Karpas-422 (cell line): ENCODE measurements around the gene SEMA3F. TPM values are rescaled to one million over a fixed set of nuclear protein-coding genes. Genes with fewer than 3 reads are reported as not detected.
A peak's percentile ranks its signal among the peaks of the same experiment; 100 is the strongest.

Experiments
- DNase-seq: peaks from one replicate; pipeline ENCODE4 v3.0.0-alpha.2; 2015
- H2AFZ ChIP-seq: fragments of 200-600 bp; sonication (generic); 2 replicates; pipeline ENCODE4 v1.6.1; 2014; ENCODE audit warnings: antibody characterized with exemption, low read length, mixed read lengths
- H3K27ac ChIP-seq: fragments of 200-600 bp; sonication (generic); 2 replicates; pipeline ENCODE4 v1.5.1; 2014; ENCODE audit warnings: mild to moderate bottlenecking, low read length, moderate library complexity
- H3K27me3 ChIP-seq: fragments of 200-600 bp; sonication (generic); 2 replicates; pipeline ENCODE4 v1.6.1; 2014; ENCODE audit warnings: low read length, mixed read lengths
- H3K36me3 ChIP-seq: fragments of 200-600 bp; sonication (generic); 2 replicates; pipeline ENCODE4 v1.6.1; 2014; ENCODE audit warnings: low read length, mixed read lengths; ENCODE audit not compliant: insufficient read depth
- H3K4me1 ChIP-seq: fragments of 200-600 bp; sonication (generic); 2 replicates; pipeline ENCODE4 v1.6.1; 2014; ENCODE audit warnings: mild to moderate bottlenecking, low read length, mixed read lengths
- H3K4me2 ChIP-seq: fragments of 200-600 bp; sonication (generic); 2 replicates; pipeline ENCODE4 v1.6.1; 2014; ENCODE audit warnings: low read length, low read depth, mild to moderate bottlenecking; ENCODE audit not compliant: poor library complexity, severe bottlenecking
- H3K4me3 ChIP-seq: fragments of 200-600 bp; sonication (generic); 2 replicates; pipeline ENCODE4 v1.5.1; 2014; ENCODE audit warnings: mild to moderate bottlenecking, antibody characterized with exemption, low read length, mixed read lengths
- H3K79me2 ChIP-seq: fragments of 200-600 bp; sonication (generic); 2 replicates; pipeline ENCODE4 v1.6.1; 2014; ENCODE audit warnings: mild to moderate bottlenecking, low read length, mixed read lengths
- H3K9ac ChIP-seq: fragments of 200-600 bp; sonication (generic); 2 replicates; pipeline ENCODE4 v1.6.0; 2014; ENCODE audit warnings: low read length
- H3K9me2 ChIP-seq: fragments of 200-600 bp; sonication (generic), shearing (Covaris generic); replicated peaks from 2 replicates; pipeline ENCODE4 v1.6.0; 2014; ENCODE audit warnings: mild to moderate bottlenecking, low read length, moderate library complexity; ENCODE audit not compliant: insufficient read depth
- H3K9me3 ChIP-seq: fragments of 300-700, 200-600 bp; sonication (generic); 2 replicates; pipeline ENCODE4 v1.6.1; 2014; ENCODE audit warnings: low read length, mixed read lengths
- H4K20me1 ChIP-seq: fragments of 200-600 bp; sonication (generic); 2 replicates; pipeline ENCODE4 v1.6.1; 2014; ENCODE audit warnings: mild to moderate bottlenecking, antibody characterized with exemption, low read length, low read depth; ENCODE audit not compliant: insufficient read depth
- total RNA-seq: library from RNA; depleted of rRNA; stranded (reverse); fragments of >200 nt; shearing (Covaris generic); gene quantifications from 2 replicates; pipeline ENCODE4 v1.2.3, GENCODE V29; 2014; ENCODE audit warnings: low replicate concordance

Gene SEMA3F
- total RNA-seq, 1 experiment from 2014 or later: not detected

DNA sequence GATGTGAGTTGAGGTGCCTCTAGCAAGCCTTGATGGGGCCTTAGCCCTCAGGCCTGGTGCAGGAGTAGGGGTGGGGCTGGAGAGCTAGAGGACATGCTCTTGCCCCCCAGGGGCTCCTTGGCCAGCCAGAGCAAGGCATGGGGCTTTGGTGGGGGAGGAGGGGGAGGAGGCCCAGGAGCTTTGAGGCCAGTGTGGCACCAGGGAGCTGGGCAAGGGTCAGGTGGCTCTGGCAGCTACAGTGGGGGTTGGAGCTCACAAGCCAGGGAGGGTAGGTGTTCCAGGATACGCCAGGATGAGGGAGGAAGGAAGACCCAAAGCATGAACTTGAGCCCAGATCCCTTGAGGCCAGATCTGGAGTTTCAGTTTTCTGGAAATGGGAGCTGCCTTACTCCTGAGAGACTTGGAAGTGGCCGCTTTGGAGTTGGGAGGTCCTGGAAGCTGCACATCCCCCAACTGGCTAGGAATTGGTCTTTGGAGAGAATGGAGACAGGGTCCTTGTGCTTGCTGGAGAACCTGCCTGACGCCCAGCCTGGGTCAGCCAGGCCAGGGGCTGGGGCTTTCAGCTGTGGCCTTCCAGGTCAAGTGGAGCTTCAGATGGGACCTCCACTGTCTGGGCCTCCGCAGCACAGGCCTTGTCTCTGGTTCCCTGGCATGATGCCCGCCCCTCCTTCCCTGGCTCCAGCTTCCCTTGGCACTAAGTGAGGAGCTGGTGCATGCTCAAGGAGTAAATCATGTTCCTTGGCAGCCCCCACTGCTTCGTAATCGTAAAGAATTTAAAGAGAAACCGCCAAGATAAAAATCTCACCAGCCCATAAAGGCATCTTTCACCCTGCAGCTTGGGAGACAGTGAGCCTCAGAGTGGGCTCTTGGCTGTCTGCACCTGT lies 8.7 kb downstream of the SEMA3F start:
- Histone ChIP-seq H3K4me1 (no peaks in the 10 kb centered on the region), H2AFZ (no peak overlapping the region), H3K27me3 (no peaks in the 10 kb centered on the region), H3K9ac (no peak overlapping the region), H3K9me2 (no peaks in the 10 kb centered on the region), H3K27ac (no peak overlapping the region), H3K79me2 (no peaks in the 10 kb centered on the region), H3K36me3 (no peaks in the 10 kb centered on the region), H3K4me2 (no peak overlapping the region), H4K20me1 (no peaks in the 10 kb centered on the region), H3K9me3 (no peaks in the 10 kb centered on the region), H3K4me3 (no peak overlapping the region)
- DNase-seq: no peak

- no peaks in the 10 kb centered on the region for H3K9me3 ChIP-seq
- H3K27me3 ChIP-seq: no peaks in the 10 kb centered on the region
- no peaks in the 10 kb centered on the region for H3K4me1 ChIP-seq
- no peak overlapping the region for H3K4me2 ChIP-seq
- no peak overlapping the region for H3K9ac ChIP-seq
- no peak for DNase-seq
- H3K36me3 ChIP-seq: no peaks in the 10 kb centered on the region
- no peaks in the 10 kb centered on the region for H3K79me2 ChIP-seq
- no peak overlapping the region for H3K4me3 ChIP-seq
- no peak overlapping the region for H2AFZ ChIP-seq
- no peaks in the 10 kb centered on the region for H4K20me1 ChIP-seq
- H3K27ac ChIP-seq: no peak overlapping the region
- H3K9me2 ChIP-seq: no peaks in the 10 kb centered on the region
These were observed 9.4 kb downstream of the SEMA3F start for GRCh38 chr3:50164481-50164880.

GRCh38 chr3:50164984-50165909 lies 10.1 kb downstream of the SEMA3F start:
- Histone ChIP-seq H3K4me1 (no peaks in the 10 kb centered on the region), H3K79me2 (no peaks in the 10 kb centered on the region), H3K4me2 (no peak overlapping the region), H3K9ac (no peak overlapping the region), H3K27me3 (no peaks in the 10 kb centered on the region), H2AFZ (no peak overlapping the region), H3K9me2 (no peaks in the 10 kb centered on the region), H3K36me3 (no peaks in the 10 kb centered on the region), H4K20me1 (no peaks in the 10 kb centered on the region), H3K27ac (no peak overlapping the region), H3K4me3 (no peak overlapping the region), H3K9me3 (no peaks in the 10 kb centered on the region)
- DNase-seq: no peak

GRCh38 chr3:50165910-50166538 lies 10.9 kb downstream of the SEMA3F start:
- Histone ChIP-seq H3K9ac (no peak overlapping the region), H3K79me2 (no peaks in the 10 kb centered on the region), H3K4me2 (no peak overlapping the region), H3K4me1 (no peaks in the 10 kb centered on the region), H3K27me3 (no peaks in the 10 kb centered on the region), H2AFZ (no peak overlapping the region), H3K27ac (no peak overlapping the region), H3K9me2 (no peaks in the 10 kb centered on the region), H3K36me3 (no peaks in the 10 kb centered on the region), H3K9me3 (no peaks in the 10 kb centered on the region), H3K4me3 (no peak overlapping the region), H4K20me1 (no peaks in the 10 kb centered on the region)
- no peak for DNase-seq

- H3K4me2 ChIP-seq: no peak overlapping the region
- no peak for DNase-seq
- H3K4me1 ChIP-seq: no peaks in the 10 kb centered on the region
- no peaks in the 10 kb centered on the region for H3K9me3 ChIP-seq
- H3K27me3 ChIP-seq: no peaks in the 10 kb centered on the region
- no peaks in the 10 kb centered on the region for H3K36me3 ChIP-seq
- H3K4me3 ChIP-seq: no peak overlapping the region
- H3K79me2 ChIP-seq: no peaks in the 10 kb centered on the region
- H3K27ac ChIP-seq: no peak overlapping the region
- no peaks in the 10 kb centered on the region for H3K9me2 ChIP-seq
- H4K20me1 ChIP-seq: no peaks in the 10 kb centered on the region
- H2AFZ ChIP-seq: no peak overlapping the region
- H3K9ac ChIP-seq: no peak overlapping the region
These were observed 11.5 kb downstream of the SEMA3F start for GRCh38 chr3:50166620-50167019.

DNA sequence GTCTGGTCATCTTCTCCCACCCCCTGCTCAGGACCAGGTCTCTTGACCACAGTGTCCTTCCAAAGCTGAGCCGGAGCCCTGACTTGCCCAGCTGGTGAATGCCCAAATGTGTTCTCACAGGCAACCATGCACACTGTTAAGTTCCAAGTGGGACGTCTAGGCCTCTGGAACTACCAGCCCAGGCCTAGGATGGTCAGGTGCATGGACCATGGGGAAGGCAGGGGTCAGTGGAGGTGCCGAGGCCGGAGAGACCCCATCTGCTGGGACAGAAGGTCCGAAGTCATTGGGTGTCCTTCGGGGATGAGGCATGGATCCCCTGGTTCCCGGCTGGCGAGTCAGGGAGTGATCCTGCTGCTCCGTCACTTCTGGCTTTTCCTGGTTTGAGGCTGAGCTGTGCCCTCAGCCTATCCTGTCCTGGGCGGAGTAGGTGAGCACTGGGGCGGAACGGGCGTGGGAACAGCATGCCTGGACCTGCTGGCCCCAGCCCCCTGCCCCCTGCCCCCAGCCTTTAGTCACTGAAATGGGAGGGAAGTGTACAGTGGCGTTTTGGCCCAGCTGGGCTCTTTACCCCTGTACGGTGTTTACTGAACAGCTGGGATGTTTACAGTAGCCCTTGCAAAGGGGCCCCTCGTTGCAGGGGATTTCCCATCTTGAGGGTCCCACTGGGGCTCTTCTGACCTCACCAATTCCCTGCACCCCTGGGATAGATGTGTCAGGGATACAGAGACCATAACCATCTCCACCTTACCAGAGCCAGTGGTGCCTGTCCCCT lies 12.1 kb downstream of the SEMA3F start:
- Histone ChIP-seq H3K4me1 (no peaks in the 10 kb centered on the region), H3K79me2 (no peaks in the 10 kb centered on the region), H3K27me3 (no peaks in the 10 kb centered on the region), H3K27ac (no peak overlapping the region), H3K9me2 (no peaks in the 10 kb centered on the region), H3K9ac (no peak overlapping the region), H3K36me3 (no peaks in the 10 kb centered on the region), H3K4me3 (no peak overlapping the region), H4K20me1 (no peaks in the 10 kb centered on the region), H3K4me2 (no peak overlapping the region), H2AFZ (no peak overlapping the region), H3K9me3 (no peaks in the 10 kb centered on the region)
- no peak for DNase-seq

DNA sequence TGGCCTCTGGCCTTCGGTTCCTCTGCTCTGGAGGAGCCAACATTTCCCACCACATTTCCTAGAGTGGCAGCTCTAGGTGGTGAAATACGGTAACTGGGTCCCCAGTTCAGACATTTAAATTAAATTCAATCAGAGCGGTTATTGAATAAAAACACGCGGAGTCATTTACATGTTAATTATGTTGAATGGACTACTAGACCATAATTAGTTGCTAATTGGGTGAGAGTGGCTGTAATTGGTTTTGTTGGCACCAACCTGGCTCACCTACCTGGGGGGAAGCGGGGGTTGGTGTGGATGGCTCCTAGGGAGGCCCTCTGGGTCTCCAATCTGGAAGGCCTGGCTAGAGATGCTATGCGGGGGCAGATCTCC lies 12.7 kb downstream of the SEMA3F start:
- no peak overlapping the region for H3K9ac ChIP-seq
- H3K4me1 ChIP-seq: no peaks in the 10 kb centered on the region
- H3K79me2 ChIP-seq: no peaks in the 10 kb centered on the region
- H4K20me1 ChIP-seq: no peaks in the 10 kb centered on the region
- no peak overlapping the region for H3K4me3 ChIP-seq
- H3K4me2 ChIP-seq: no peak overlapping the region
- H2AFZ ChIP-seq: no peak overlapping the region
- H3K27me3 ChIP-seq: no peaks in the 10 kb centered on the region
- H3K9me3 ChIP-seq: no peaks in the 10 kb centered on the region
- H3K27ac ChIP-seq: no peak overlapping the region
- H3K36me3 ChIP-seq: no peaks in the 10 kb centered on the region
- DNase-seq: peak; percentile 47
- no peaks in the 10 kb centered on the region for H3K9me2 ChIP-seq
